Activated T-cell treated with anti-CD3 and anti-CD28 coated beads, Interleukin-2, amount 50 U/mL, for 48 hours (primary cell): ENCODE measurements around the gene KPNA4.
"Not testable (repeated sequence)": the region's sequence is repeated elsewhere in the genome, so short reads cannot be mapped to it uniquely, and the experiment has no call there.

Experiments
- DNase-seq, 2 experiments: peaks; one replicate each; pipeline ENCODE4 v3.0.0-alpha.2; 2020

Gene KPNA4

DNA sequence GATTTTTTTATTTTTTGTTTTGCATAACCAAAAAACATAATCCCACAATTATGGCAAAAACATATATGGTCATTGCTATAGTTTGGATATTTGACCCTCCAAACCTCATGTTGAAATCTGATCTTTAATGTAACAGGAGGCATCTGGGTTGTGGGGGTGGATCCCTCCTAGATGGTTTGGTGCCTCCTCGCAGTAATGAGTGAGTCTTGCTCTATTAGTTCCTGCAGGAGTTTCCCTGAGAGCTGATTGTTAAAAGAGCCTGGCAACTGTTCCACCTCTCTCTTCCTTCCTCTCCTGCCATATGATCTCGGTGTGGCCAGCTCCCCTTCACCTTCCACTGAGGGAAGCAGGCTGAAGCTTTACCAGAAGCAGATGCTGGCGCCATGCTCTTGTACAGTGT, 82.6 kb downstream of the KPNA4 start:
- DNase-seq, result no peak

DNA sequence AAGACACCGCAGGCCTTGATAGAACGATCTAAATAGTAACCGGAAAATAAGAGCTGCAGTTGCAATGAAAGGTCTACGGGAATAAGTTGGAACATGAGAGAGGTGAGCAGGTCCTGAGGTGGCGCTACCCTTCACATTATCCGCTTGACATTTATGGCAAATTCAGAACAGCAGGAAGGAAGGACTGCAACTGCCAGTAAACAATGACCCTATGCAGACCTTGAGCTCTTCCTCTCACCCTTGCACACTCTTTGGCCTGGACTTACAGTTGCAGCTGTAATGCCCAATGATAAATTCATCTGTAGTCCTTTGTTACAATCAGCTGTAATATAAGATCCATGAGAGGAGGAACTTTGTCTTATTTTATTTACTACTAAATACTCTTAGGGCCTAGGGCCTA, 83.5 kb downstream of the KPNA4 start:
- DNase-seq, result no peak

DNA sequence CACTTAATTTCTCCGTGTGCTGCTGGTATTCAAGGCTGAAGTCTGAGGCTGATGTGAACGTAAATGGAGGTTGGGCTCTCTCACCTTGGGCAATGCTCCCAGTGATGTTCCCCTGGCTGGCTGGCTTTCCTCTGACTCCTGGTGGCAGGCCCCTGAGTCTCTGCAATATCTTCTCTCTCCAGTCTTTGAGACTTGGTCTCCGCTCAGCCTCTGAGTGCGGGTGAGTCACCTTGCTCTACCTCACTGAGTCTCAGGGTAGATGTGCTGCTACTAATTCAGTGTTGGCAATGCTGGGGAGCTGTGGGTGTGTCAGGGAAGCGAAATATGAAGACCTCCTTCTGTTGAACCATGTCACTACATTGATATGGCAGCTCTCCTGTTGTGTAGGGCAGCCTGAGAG, 84.4 kb downstream of the KPNA4 start:
- DNase-seq, result no peak

DNA sequence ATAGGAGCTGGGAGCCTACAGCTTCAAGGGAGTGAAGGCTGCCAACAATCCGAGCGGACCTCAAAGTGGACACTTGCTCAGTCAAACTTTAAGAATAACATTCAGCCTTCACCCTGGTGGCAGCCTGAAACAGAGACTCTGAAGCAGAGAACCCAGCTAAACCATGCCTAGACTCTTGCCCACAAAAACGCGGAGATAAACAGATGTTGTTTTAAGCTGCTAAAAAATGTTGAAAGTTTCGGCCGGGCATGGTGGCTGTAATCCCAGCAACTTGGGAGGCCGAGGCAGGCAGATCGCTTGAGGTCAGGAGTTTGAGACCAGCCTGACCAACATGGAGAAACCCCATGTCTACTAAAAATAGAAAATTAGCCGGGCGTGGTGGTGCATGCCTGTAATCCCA, 86.0 kb downstream of the KPNA4 start:
- DNase-seq, result no peak

DNA sequence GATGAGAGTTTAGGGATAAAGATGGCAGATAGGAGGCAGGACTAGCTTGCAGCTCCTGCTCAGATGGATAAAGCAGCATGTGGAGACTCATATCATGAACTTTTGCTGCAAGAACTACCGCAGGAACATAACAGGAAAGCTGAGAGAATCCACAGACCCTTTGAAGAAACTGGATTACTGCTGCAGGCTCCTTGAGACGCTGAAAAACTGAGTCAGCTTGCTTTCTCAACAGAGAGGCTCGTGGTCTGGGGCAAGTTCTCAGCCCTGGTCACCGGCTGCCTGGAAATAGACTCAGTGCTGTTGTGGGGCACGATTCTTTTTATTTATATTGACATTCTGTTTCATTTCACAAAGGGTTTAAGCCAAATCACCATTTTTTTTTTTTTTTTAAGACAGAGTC, 87.0 kb downstream of the KPNA4 start:
- no peak for DNase-seq

DNA sequence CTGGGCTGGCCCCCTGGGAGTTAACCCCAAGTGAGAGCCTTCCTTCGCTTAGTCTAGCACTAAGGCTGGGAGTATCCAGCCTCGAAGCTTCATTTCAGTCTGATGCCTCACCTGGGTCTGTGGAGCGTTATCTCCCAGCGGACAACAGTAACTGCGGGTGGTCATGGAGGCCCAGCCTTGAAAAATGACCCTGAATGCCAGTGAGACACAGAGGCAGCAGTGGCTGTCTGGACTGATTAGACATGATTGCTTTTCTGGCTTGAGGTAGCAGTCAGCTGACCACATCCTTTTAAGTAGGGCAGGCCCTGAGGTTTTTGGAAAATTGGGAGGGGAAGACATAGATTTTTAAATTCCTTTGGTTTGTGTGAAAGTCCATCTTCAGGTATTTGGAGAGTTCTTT, 87.6 kb downstream of the KPNA4 start:
- DNase-seq, result no peak

DNA sequence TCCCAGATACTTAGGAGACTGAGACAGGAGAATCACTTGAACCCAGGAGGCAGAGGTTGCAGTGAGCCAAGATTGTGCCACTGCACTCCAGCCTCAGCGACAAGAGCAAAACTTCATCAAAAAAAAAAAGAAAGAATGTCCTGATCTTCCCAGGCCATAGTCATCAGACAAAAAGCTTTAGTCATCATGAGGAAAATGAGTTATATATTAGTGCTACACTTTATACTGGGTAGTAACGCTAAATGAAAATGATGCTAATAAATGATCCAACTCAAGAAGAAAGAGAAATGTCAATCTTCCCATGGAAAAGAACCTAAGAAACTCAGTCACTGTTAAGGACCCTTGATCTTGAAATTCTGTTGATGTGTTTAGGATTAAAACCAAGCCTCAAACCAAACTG, 89.5 kb downstream of the KPNA4 start:
- no peak for DNase-seq

DNA sequence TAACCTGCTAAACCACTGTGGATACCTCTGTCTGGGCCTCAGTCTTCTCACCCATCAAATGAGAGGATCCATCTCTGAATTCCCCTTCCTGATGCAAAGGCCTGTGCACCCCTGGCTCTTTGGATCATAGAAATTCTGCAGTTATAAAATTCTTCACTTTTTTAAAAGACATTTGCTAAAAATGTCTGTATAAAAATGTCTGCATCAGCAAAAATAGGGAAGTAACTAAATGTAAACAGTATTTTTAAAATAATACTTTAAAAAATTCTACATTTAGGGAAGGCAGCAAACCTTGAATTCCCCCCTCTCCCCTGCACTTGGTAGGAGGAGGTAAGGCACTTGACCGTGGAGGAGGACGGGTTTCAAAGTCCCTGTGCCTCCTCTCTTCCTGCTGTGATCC, 90.2 kb downstream of the KPNA4 start:
- no peak for DNase-seq

DNA sequence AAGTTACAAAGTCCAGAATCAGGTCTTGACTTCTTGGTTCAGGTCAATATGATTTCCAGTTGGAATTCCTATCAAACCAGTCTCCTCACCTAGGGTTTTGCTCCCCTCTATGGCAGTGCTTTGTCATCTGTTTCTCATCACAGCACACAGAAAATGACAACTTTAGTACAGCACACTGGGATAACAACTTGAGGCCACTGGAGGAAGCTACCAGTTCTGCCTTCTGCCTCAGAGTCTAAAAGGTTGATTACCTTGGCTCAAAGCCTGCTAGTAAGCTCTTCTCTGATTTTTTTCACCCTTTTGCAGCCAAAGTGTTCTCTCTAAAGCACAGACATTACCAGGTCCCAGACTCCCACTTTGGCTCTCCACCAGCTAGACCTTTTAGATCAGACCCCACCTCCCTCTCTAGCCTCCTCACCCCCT, 90.9 kb downstream of the KPNA4 start:
- no peak for DNase-seq

DNA sequence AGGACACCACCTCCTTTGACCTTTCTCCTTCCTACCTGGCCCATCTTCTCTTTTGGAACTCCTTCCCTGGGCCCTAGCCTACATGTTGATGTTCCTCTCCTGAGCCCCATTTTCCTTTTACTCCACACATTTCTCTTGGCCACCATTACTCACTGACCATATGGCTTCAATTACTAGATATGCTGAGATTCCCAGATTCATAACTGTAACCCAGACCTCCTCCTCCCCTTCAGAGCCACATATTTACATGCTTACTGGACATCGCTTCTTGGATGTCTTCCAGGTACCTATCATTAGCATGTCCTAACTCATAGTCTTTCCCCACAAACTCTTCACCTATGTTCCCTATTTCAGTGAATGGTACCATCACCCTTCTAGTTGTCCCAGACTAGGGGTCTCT, 91.4 kb downstream of the KPNA4 start:
- no peak for DNase-seq

DNA sequence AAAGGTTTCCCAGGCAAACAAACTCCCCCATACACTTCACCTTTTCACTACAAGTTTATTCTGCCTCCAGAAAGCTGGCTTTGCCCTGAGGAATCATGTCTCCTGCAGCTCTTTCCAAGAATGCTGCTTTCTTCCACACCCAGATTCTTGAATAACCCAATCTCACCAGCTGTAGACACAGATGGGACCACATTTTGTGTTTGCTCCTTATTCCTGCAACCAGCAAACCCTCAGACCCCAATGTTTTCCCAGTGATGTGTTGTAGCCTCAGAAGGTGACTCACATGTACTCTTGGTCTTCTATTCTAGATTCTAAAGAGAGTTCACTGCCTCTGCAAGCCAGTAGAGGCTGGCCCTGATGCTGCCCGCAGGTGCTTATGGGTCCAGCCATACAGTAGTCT, 92.2 kb downstream of the KPNA4 start:
- DNase-seq, result no peak

DNA sequence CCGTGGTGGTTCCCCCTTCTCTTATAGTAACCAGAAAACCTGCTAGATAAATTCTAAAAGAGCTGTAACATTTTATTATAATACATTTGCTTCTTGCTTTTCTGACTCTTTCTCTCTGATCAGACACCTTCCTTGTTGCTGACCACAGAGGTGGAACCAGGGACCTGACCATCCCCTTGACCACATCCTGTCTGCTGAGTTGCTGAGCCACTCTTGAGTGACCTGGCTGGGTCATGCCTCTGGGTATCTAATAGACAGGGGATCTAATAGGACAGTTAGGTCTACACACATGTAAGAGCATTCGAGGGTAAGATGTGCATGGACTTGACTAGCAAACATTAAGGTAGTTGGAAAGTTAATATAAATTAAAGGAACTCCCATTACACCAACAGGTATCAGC, 93.0 kb downstream of the KPNA4 start:
- DNase-seq, result no peak

DNA sequence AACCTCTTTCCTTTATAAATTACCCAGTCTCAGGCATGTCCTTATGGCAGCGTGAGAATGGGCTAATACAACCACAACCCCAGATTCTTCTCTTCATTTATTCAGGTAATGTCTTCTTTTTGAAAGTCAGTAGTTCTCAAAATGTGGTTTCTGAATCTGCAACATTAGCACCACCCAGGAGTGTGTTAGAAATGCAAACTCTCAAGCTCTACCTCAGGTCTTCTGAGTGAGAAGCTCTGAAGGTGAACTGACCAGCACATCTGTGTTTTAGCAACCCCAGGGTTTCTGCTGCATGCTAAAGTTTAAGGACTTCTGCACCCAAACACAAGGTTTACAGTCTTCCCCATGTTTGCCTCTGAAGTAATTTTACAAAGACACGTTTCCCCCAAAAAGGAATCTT, 93.5 kb downstream of the KPNA4 start:
- no peak for DNase-seq

DNA sequence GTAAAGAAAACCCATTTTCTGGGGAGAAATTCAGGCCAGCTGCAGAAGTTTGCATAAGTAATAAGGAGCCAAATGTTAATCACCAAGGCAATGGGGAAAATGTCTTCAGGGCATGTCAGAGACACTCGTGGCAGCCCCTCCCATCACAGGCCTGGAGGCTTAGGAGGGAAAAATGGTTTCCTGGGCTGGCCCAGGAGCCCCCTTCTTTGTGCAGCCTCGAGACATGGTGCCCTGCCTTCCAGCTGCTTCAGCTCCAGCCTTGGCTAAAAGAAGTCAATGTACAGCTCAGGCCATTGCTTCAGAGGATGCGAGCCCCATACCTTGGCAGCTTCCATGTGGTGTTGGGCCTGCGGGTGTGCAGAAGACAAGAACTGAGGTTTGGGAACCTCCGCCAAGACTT, 95.2 kb downstream of the KPNA4 start:
- DNase-seq, result no peak

DNA sequence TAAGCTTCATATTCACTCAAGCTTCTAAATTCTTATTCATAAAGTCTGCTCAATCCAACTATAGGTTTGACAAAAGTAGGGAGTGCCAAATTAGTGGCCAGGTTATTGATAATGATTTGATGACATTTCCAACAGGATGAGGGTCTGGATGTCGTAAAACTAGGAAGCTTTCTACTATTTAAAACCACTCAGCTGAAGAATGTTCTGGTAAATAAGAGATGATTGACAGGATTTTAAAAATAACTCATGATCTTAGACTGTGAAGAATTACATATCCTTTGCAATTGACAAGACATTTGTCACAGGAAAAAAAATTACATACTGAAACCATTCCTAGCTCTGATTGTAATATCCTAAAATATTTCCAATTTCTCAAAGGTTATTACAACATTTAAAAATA, 100.4 kb downstream of the KPNA4 start:
- no peak for DNase-seq

DNA sequence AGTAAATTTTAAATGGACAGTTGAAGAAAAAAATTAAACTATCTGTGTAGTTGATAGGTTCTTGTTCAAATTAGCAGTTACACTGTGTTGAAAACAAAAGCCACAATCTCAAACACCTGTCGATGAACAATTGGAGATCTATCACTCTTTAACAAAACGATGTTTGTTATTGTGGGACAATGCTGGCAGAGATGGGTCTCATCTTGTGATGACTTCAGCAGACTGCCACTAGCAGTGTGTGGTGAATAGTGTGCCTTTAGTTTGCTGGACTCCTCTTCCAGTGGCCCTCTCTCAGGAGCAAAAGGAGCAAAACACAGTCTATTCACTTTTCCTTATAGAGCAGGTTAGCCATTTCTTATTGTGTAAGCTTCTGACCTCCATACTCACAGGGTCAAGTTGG, 101.0 kb downstream of the KPNA4 start:
- DNase-seq, result no peak

DNA sequence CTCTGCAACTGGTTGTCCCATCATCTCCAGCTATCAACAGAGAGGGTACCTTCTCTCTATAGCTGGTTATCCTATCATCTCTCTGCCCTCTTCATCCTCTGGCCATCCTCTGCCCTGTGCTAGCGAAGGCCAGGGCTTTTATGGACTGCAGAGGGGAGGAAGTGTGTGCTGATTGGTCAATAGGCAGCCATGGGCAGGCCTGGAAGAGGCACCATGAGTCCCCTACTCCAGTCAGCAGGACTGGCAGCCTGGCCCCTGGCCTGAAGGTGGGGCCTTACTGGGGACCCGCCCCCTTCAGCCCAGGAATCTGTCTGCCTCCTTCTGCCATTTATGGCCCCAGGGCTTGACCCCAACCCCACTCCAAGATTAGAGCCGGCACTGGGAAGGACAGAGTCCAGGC, 105.3 kb downstream of the KPNA4 start:
- DNase-seq, result no peak

DNA sequence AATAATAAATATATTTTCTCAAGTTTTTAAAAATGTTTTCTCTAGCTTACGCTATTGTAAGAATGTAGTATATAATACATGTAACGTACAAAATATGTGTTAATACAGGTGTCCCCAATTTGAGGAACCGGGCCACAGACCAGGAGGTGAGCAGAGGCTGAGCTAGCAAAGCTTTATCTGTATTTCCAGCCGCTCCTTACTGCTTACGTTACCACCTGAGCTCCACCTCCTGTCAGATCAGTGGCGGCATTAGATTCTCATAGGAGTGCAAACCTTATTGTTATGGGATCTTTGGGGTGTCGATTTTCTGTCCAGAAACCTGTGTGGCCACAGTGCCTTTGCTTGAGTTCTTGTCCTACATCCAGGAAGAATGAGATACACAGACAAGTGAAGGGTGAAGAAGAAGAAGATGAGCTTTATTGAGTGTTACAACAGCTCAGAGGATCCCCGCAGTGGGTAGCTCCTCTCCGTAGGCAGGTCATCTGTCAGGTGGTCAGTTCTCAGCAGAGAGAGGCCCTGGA, 105.9 kb downstream of the KPNA4 start:
- DNase-seq, result no peak

DNA sequence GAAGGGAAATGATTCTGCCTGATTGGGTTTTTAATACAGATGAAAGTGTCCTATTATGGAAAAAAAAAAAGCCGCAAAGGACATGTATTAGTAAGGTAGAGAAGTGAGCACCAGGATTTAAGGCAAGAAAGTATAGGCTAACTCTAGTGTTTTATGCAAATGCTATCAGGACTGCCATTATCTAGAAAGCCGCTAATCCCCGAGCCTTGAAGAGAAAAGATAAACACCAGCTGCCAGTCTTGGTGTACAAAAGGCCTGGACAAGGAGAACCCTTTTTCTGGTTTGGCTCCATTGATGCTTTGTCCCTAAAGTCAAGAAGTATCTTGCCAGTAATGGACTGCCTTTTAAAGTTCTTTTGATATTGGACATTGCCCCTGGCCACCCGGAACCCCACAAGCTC, 107.2 kb downstream of the KPNA4 start:
- DNase-seq, result no peak

DNA sequence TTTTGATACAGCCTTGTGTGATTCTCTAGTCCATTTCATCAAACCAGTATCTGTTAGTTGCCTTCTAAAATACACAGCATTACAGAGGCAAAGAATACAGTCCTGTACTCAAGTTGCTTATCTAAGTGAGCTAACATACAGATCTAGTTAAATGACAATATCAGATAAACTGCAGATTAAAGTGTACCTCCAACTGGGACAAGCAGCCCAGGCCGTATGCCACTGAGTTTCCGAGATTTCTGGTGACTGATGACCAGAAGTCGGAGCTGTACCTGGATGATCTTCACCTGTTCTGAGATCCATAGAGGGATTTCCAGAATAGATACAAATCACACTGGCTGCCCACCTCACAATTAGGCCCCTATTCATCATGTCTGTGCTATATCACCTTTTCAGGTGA, 109.5 kb downstream of the KPNA4 start:
- DNase-seq, result no peak

DNA sequence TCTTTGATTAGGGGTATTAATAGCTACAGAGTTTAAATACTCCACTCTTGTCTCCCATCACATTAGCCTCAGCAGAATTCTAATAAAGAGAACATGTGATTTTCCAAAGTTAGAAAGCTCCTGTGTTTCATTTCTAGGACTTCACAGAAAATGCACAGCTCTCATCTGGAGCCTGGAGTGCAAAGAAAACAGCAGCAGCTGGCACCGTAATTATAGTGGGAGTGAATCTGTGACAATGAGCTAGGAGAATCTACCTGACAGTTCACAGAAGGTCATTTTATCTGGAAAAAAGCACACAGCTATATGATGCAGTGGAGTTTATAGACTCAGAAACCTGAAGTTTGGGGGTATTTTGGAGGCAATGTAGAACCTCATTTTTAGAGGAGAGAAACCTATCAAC, 110.4 kb downstream of the KPNA4 start:
- DNase-seq, result no peak

DNA sequence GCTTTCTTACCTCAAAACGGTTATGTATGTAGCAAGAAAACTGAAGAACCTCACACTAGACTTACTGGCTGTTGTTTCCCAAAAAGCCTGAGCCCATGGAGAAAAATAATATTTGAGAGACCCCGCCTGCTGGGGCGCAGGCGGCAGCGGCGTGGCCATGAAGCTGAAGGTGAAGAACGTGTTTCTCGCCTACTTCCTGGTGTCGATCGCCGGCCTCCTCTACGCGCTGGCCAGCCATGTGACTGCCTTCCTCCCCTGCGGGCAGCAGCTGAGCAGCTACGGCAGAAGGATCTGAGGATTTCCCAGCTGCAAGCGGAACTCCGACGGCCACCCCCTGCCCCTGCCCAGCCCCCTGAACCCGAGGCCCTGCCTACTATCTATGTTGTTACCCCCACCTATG, 113.1 kb downstream of the KPNA4 start:
- not testable (repeated sequence) for DNase-seq

DNA sequence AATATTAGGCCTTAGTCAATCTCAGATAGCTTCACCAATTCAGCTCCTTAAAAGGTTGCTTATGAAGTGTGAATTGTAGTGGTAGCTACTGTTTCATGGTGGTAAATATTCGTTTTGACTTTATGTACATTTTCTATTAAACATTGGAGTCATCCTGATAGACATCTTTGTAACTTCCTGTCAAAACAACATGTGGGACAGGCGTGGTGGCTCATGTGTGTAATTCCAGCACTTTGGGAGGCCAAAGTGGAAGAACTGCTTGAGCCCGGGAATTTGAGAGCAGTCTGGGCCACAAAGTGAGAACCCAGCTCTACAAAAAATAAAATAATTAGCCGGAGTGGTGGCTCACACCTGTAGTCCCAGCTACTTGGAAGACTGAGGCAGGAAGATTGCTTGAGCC, 113.8 kb downstream of the KPNA4 start:
- DNase-seq, result no peak

DNA sequence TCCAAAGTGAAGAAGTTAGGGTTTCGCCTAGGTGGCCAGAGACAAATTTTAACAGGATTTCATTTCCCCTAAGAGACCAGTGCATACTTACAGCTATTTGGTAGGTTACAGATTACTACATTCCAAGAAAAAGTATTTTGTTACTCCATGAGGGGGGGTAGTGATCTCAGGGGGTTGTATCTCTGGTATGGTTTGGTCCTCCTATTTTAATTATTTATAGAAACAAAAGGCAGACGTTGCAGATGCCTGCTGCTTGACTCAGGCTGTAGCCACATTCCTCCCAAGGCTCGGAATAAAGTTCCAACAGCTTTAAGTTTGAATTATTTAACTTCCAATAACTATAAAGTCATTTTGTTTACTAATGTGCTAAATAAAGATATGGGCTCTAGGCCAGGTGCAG, 114.5 kb downstream of the KPNA4 start:
- DNase-seq, result no peak

DNA sequence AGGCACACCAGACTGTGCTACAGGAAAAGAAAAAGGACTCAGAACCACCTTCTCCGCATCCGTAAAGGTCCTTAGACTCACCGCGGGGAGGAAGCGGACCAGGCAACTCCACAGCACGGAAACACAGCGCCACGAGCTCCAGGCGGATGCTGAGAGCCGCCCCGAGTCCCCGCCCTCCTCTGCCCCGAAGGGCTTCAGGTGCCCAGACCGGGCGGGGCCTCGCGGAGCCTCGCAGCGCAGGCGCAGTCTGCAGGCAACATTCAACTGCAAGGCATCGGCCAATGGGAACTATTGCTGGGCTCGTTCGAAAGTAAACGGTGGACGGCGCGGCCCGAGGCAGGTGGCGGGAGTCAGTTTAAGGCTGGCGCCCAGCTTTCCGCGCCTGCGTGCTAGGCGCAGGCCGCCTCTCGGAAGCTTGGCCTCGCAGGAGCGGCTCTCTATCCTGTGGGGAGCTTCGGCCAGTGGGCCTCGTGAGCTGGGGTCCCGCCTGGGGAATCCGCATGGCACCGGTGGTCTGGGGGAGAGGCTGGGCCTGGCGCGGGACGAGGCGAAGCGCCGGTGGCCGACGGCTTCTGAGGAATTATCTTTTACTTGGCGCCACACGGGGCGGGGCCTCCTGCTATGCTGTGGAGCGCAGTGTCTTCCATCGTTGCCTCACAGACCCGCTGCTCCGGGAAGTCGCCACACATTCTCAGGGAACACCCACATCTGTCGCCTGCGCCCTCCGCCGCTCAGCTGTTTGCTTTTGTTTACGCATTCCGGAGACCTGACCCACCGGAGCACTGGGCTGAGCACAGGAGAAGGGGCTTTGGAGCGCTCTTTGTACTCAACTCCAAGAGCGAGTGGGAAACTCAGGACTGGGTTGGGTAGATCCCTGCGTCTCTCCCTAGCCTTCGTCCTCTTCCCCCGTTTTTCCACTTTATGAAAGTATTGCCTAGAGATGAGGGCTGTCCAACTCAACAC, 115.5 kb downstream of the KPNA4 start, which contains the start of gene TRIM59:
TRIM59 (minus strand) TSS at position 151 of the 963 bp plus-strand sequence. CDS start 10,603 bp downstream, outside the sequence.
- peak; percentile 97 to 98 for DNase-seq
